ENCODE measurements around the gene PDE11A. TPM values are rescaled to one million over a fixed set of nuclear protein-coding genes. Genes with fewer than 3 reads are reported as not detected.

The PDE11A gene
- total RNA-seq, 1 experiment from 2014 or later: 0.13 TPM

DNA sequence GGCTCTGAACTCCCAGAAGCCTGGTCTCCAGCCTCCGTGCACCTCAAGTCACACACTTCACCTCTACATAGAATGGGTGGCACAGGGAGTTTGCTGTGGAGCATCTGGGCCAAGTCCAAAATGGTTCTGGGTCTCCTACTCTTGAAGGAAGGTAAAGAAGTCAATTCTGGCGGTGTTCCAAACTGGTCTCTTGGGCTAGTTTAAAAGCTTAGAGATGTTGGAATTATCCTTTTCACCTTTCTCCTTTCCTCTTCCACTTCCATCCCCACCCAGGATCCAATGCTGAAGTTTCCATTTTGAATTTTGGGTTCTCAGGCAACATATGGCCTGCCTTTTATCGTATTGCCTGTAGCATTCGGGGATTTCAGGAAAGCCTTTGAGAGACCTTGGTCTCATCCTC, 325.2 kb downstream of the PDE11A start:
- H3T11ph ChIP-seq (ENCODE audit: low read length): no peak overlapping the region
- Mint-ChIP-seq H3K36me3 (ENCODE audit: insufficient read depth in 1 of 3, low read depth in 3 of 3) (no peaks in the 10 kb centered on the region), H3K4me1 (peaks cover 3 to 4% of the 10 kb centered on the region in 2 experiments; a peak in 3 of 4 replicates), H3K27ac (no peak overlapping the region), H3K4me3 (no peak overlapping the region), H3K9me3 (no peaks in the 10 kb centered on the region), H3K27me3 (ENCODE audit: low read depth) (peaks cover 64% of the 10 kb centered on the region)
- no peaks in the 10 kb centered on the region for H3K4me1 ChIP-seq (ENCODE audit: insufficient read depth, low read length)
- H3K4ac ChIP-seq (ENCODE audit: low read depth, low read length): no peak overlapping the region
- H3K23ac ChIP-seq (ENCODE audit: insufficient read length, low read depth, low read length): no peak overlapping the region
- no peak overlapping the region for H2BK20ac ChIP-seq (ENCODE audit: low read depth, low read length, poor library complexity, severe bottlenecking)
- H3K4me2 ChIP-seq (ENCODE audit: insufficient read depth, insufficient read length, low read length): no peak overlapping the region
- no peak for DNase-seq
- H2AK5ac ChIP-seq (ENCODE audit: insufficient read length, low read length): no peak overlapping the region
- H2BK12ac ChIP-seq (ENCODE audit: insufficient read length, low read depth, low read length): no peak overlapping the region
- no peaks in the 10 kb centered on the region for H3K79me2 ChIP-seq (ENCODE audit: insufficient read depth, low read length)
- no peaks in the 10 kb centered on the region for H4K20me1 ChIP-seq (ENCODE audit: control insufficient read depth, insufficient read depth, insufficient read length)
- WGBS (ENCODE audit: extremely low coverage, insufficient read length, low lambda C conversion rate): no CpG with 5 or more reads among the region's 4 CpGs
- no peak overlapping the region for H3K14ac ChIP-seq (ENCODE audit: insufficient read depth, low read length)
- no peak overlapping the region for H4K91ac ChIP-seq (ENCODE audit: insufficient read length, low read depth, low read length)
- H3K27ac ChIP-seq (ENCODE audit: insufficient read length, low read depth, low read length): no peak overlapping the region
- H2BK5ac ChIP-seq (ENCODE audit: insufficient read length, low read length): no peak overlapping the region
- H3K27me3 ChIP-seq (ENCODE audit: insufficient read depth, low read length): no peaks in the 10 kb centered on the region
- no peak overlapping the region for H3K9ac ChIP-seq (ENCODE audit: extremely low read depth, insufficient read length, low read length)
- H3K23me2 ChIP-seq (ENCODE audit: insufficient read length, low read depth, low read length, poor library complexity, severe bottlenecking): no peaks in the 10 kb centered on the region
- H4K5ac ChIP-seq (ENCODE audit: insufficient read length, low read depth, low read length): no peak overlapping the region
- H3K9me3 ChIP-seq (ENCODE audit: control insufficient read depth, low read depth, low read length): no peaks in the 10 kb centered on the region
- H4K8ac ChIP-seq (replicated peaks; ENCODE audit: insufficient read length, low read depth, low read length): no peak overlapping the region
- H2AFZ ChIP-seq (ENCODE audit: low read length): no peak overlapping the region
- no peak overlapping the region for H3K18ac ChIP-seq (ENCODE audit: insufficient read length, low read depth, low read length)
- H3K79me1 ChIP-seq (ENCODE audit: insufficient read depth, low read depth, low read length, poor library complexity, severe bottlenecking): no peaks in the 10 kb centered on the region
- H3K56ac ChIP-seq (ENCODE audit: insufficient read length, low read depth, low read length): no peak overlapping the region
- TF ChIP-seq CTCF (conservative IDR thresholded peaks at IDR 0.05): no peak
- H2BK120ac ChIP-seq (ENCODE audit: low read depth, low read length, poor library complexity, severe bottlenecking): no peak overlapping the region
- H2BK15ac ChIP-seq (ENCODE audit: low read depth, low read length): no peak overlapping the region
